ENCODE results near the gene NELL2.

Gene NELL2

GRCh38 chr12:44503329-44503728 lies 372.8 kb downstream of the NELL2 start:
- DNase-seq (ENCODE audit: low spot score) (no peak), ATAC-seq (ENCODE audit: low read depth) (no peak)
- no peak overlapping the region for H3K4me3 ChIP-seq (ENCODE audit: severe bottlenecking)
- H3K9me3 ChIP-seq (ENCODE audit: severe bottlenecking), result no peaks in the 10 kb centered on the region
- no peak overlapping the region for H3K27ac ChIP-seq (ENCODE audit: poor library complexity, severe bottlenecking)
- H3K36me3 ChIP-seq (ENCODE audit: low read depth), result no peaks in the 10 kb centered on the region
- TF ChIP-seq CTCF (IDR thresholded peaks at IDR 0.05; ENCODE audit: poor library complexity, severe bottlenecking), result no peak
- no peaks in the 10 kb centered on the region for H3K4me1 ChIP-seq (ENCODE audit: insufficient read depth, poor library complexity, severe bottlenecking)
- peaks cover 3% of the 10 kb centered on the region for H3K27me3 ChIP-seq (ENCODE audit: insufficient read depth, poor library complexity, severe bottlenecking)

- no peak for TF ChIP-seq CTCF (IDR thresholded peaks at IDR 0.05; ENCODE audit: poor library complexity, severe bottlenecking)
- H3K27ac ChIP-seq (ENCODE audit: poor library complexity, severe bottlenecking), result no peak overlapping the region
- no peaks in the 10 kb centered on the region for H3K36me3 ChIP-seq (ENCODE audit: low read depth)
- H3K4me1 ChIP-seq (ENCODE audit: insufficient read depth, poor library complexity, severe bottlenecking), result no peaks in the 10 kb centered on the region
- no peaks in the 10 kb centered on the region for H3K9me3 ChIP-seq (ENCODE audit: severe bottlenecking)
- no peak overlapping the region for H3K4me3 ChIP-seq (ENCODE audit: severe bottlenecking)
- no peak for DNase-seq (ENCODE audit: low spot score)
- ATAC-seq (ENCODE audit: low read depth), result no peak
- H3K27me3 ChIP-seq (ENCODE audit: insufficient read depth, poor library complexity, severe bottlenecking), result peaks cover 3% of the 10 kb centered on the region
These were observed 373.4 kb downstream of the NELL2 start for GRCh38 chr12:44502681-44503080.

DNA sequence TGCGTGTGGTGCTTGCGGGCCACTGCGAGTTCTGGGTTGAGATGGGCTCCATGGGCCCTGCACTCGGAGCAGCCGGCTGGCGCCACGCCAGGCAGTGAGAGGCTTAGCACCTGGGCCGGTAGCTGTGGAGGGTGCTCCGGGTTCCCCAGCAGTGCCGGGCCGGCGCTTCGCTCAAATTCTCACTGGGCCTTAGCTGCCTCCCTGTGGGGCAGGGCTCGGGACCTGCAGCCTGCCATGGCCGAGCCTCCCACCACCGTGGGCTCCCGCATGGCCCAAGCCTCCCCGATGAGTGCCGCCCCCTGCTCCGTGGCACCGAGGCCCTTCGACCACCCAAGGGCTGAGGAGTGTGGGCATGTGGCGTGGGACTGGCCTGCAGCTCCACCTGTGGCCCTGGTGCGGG lies 375.7 kb downstream of the NELL2 start:
- no peak for DNase-seq (ENCODE audit: low spot score)
- no peak for TF ChIP-seq CTCF (IDR thresholded peaks at IDR 0.05; ENCODE audit: poor library complexity, severe bottlenecking)
- Histone ChIP-seq H3K36me3 (ENCODE audit: low read depth) (no peaks in the 10 kb centered on the region), H3K4me3 (ENCODE audit: severe bottlenecking) (no peak overlapping the region), H3K27me3 (ENCODE audit: insufficient read depth, poor library complexity, severe bottlenecking) (no peaks in the 10 kb centered on the region), H3K4me1 (ENCODE audit: insufficient read depth, poor library complexity, severe bottlenecking) (no peaks in the 10 kb centered on the region), H3K9me3 (ENCODE audit: severe bottlenecking) (no peaks in the 10 kb centered on the region), H3K27ac (ENCODE audit: poor library complexity, severe bottlenecking) (no peak overlapping the region)
- ATAC-seq (ENCODE audit: low read depth), result no peak

GRCh38 chr12:44497044-44497443 lies 379.1 kb downstream of the NELL2 start:
- ATAC-seq (ENCODE audit: low read depth) (no peak), DNase-seq (ENCODE audit: low spot score) (no peak)
- H3K4me3 ChIP-seq (ENCODE audit: severe bottlenecking), result no peak overlapping the region
- TF ChIP-seq CTCF (IDR thresholded peaks at IDR 0.05; ENCODE audit: poor library complexity, severe bottlenecking), result peak; percentile 12
- no peaks in the 10 kb centered on the region for H3K36me3 ChIP-seq (ENCODE audit: low read depth)
- H3K27ac ChIP-seq (ENCODE audit: poor library complexity, severe bottlenecking), result no peak overlapping the region
- no peaks in the 10 kb centered on the region for H3K4me1 ChIP-seq (ENCODE audit: insufficient read depth, poor library complexity, severe bottlenecking)
- H3K27me3 ChIP-seq (ENCODE audit: insufficient read depth, poor library complexity, severe bottlenecking), result no peaks in the 10 kb centered on the region
- H3K9me3 ChIP-seq (ENCODE audit: severe bottlenecking), result no peaks in the 10 kb centered on the region

- no peaks in the 10 kb centered on the region for H3K36me3 ChIP-seq (ENCODE audit: low read depth)
- H3K9me3 ChIP-seq (ENCODE audit: severe bottlenecking), result no peaks in the 10 kb centered on the region
- no peaks in the 10 kb centered on the region for H3K27me3 ChIP-seq (ENCODE audit: insufficient read depth, poor library complexity, severe bottlenecking)
- H3K4me3 ChIP-seq (ENCODE audit: severe bottlenecking), result no peak overlapping the region
- ATAC-seq (ENCODE audit: low read depth) (no peak), DNase-seq (ENCODE audit: low spot score) (no peak)
- no peak overlapping the region for H3K27ac ChIP-seq (ENCODE audit: poor library complexity, severe bottlenecking)
- no peaks in the 10 kb centered on the region for H3K4me1 ChIP-seq (ENCODE audit: insufficient read depth, poor library complexity, severe bottlenecking)
- TF ChIP-seq CTCF (IDR thresholded peaks at IDR 0.05; ENCODE audit: poor library complexity, severe bottlenecking), result no peak
These were observed 385.9 kb downstream of the NELL2 start for GRCh38 chr12:44490181-44490580.
